HT1080 (cell line): ENCODE data around the gene SLC29A4. TPM values are rescaled to one million over a fixed set of nuclear protein-coding genes. Genes with fewer than 3 reads are reported as not detected.
"Not testable (repeated sequence)": the region's sequence is repeated elsewhere in the genome, so short reads cannot be mapped to it uniquely, and the experiment has no call there.

Experiments
- DNase-seq: peaks from one replicate; pipeline ENCODE4 v3.0.0-alpha.2; 2015; ENCODE audit warnings: low read depth
- total RNA-seq: library from RNA; depleted of rRNA; stranded (reverse); fragments of >200 nt; shearing (Covaris generic); gene quantifications from 2 replicates; pipeline ENCODE4 v1.2.3, GENCODE V29; 2014

SLC29A4 gene
- total RNA-seq, 1 experiment from 2014 or later, result 1.1 TPM

- no peak for DNase-seq
Measured at GRCh38 chr7:5295039-5296014, 12.6 kb downstream of the SLC29A4 start.

- DNase-seq, result no peak
Measured at GRCh38 chr7:5296015-5296610, 13.4 kb downstream of the SLC29A4 start.

GRCh38 chr7:5296611-5297226, 14.0 kb downstream of the SLC29A4 start:
- DNase-seq, result no peak

- no peak for DNase-seq
Measured at GRCh38 chr7:5300366-5300765, 17.6 kb downstream of the SLC29A4 start.

- DNase-seq, result no peak
Measured at GRCh38 chr7:5302577-5302976, 19.8 kb downstream of the SLC29A4 start.

GRCh38 chr7:5303061-5303460, 20.3 kb downstream of the SLC29A4 start:
- DNase-seq, result no peak

GRCh38 chr7:5303591-5304505, 21.1 kb downstream of the SLC29A4 start:
- no peak for DNase-seq

GRCh38 chr7:5305050-5305449, 22.3 kb downstream of the SLC29A4 start:
- not testable (repeated sequence) for DNase-seq

GRCh38 chr7:5307221-5308142, 24.7 kb downstream of the SLC29A4 start:
- DNase-seq, result not testable (repeated sequence)

- no peak for DNase-seq
Measured at GRCh38 chr7:5309146-5309545, 26.4 kb downstream of the SLC29A4 start.

- no peak for DNase-seq
Measured at GRCh38 chr7:5310822-5311405, 28.2 kb downstream of the SLC29A4 start.

GRCh38 chr7:5312276-5313070, 29.7 kb downstream of the SLC29A4 start:
- DNase-seq, result not testable (repeated sequence)

GRCh38 chr7:5313076-5313885, 30.5 kb downstream of the SLC29A4 start:
- not testable (repeated sequence) for DNase-seq

- no peak for DNase-seq
Measured at GRCh38 chr7:5314864-5315263, 32.1 kb downstream of the SLC29A4 start.

GRCh38 chr7:5315761-5316160, 33.0 kb downstream of the SLC29A4 start:
- DNase-seq, result no peak

- not testable (repeated sequence) for DNase-seq
Measured at GRCh38 chr7:5318613-5319012, 35.9 kb downstream of the SLC29A4 start.

GRCh38 chr7:5320391-5320790, 37.6 kb downstream of the SLC29A4 start:
- no peak for DNase-seq
